Measurements from ENCODE around the gene WASL. TPM values are rescaled to one million over a fixed set of nuclear protein-coding genes. Genes with fewer than 3 reads are reported as not detected.
"Not testable (repeated sequence)": the region's sequence is repeated elsewhere in the genome, so short reads cannot be mapped to it uniquely, and the experiment has no call there.

The WASL gene
- polyA plus RNA-seq, 3 donors = 8.6 to 26.0 (median 14.4) TPM

DNA sequence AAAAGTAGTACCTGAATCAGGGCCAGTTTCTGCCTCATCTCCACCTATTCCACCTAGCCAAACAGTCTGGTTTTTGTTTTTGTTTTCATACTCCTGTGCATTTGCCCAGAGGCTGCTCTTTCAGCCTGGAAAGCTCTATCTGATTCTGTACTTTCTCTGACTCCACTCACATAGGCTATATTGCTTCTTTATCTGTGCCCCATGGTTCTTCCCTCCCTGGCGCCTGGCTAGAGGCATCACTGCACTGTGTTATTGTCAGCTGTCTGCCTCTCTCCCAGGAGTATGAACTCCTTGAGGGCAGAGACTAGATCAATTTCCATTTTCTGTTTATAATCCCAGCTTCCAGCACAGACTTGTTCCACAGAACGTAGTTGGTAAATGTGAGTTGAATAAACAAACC, 98.2 kb downstream of the WASL start:
- 77 to 84% (median 81%) methylated on average over 2 of the region's 2 CpGs for WGBS, 3 donors
- no peak overlapping the region for H3K27ac ChIP-seq (ENCODE audit: low read depth, low read length)

DNA sequence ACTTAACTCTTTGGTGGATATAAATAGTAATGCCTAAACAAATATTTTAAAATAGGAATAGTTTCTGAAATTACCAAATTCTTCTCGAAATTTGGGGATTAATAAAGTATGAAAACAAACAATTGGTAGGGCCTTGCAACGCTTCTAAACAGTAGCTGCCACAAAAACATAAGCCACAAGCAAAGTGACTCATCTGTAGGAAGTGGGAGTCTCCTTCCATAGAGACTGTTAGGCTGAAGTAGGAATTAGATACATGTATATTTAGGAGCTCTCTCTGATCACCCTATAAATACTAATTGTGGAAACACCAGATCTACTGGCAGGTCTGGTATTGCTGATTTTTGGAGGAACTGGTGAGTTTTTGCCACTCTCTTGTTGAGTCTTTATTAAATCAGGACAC, 98.8 kb downstream of the WASL start:
- 72 to 86% (median 83%) methylated on average over 2 of the region's 2 CpGs for WGBS, 3 donors
- no peak overlapping the region for H3K27ac ChIP-seq (ENCODE audit: low read depth, low read length)

DNA sequence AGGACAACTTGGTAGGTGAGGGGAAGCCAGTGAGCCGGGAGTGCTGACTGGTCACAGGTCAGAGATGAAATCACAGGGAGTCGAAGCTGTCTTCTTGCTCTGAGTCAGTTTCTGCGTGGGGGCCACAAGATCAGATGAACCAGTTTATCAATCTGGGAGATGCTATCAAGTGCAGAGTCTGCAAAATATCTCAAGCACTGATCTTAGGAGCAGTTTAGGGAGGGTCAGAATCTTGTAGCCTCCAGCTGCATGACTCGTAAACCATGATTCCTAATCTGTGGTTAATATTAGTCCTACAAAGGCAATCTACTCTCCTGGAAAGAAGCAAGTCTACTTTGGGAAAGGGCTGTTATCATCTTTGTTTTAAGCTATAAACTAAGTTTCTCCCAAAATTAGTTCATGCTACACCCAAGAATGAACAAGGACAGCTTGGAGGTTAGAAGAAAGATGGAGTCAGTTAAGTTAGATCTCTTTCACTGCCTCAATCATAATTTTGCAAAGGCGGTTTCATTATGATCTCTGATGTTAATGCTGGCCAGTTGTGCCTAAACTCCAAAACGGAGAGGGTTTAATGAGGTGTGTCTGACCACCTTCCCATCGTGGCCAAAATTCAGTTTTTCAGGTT, 101.6 kb downstream of the WASL start:
- H3K27ac ChIP-seq (ENCODE audit: low read depth, low read length) = no peak overlapping the region
- 84 to 86% (median 85%) methylated on average over 7 of the region's 7 CpGs for WGBS, 3 donors

DNA sequence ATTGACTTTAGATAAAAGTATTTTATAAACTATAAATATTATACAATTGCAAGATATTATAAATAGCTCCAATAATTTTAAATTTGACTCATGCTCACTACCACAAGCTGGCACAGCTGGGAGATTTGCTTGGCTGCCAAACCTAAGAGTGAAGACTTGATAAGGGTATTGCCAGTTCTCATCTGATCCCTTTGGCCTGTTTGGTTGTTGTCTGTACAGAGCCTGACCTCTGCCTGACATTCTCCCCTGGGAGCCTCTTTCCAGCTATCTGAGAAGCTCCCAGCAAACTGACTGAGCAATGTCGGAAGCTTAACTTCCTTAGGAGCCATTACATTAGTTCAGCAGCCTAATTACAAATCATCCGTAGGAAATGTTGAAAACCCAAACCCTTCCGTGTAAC, 103.3 kb downstream of the WASL start:
- H3K27ac ChIP-seq (ENCODE audit: low read depth, low read length) = no peak overlapping the region

DNA sequence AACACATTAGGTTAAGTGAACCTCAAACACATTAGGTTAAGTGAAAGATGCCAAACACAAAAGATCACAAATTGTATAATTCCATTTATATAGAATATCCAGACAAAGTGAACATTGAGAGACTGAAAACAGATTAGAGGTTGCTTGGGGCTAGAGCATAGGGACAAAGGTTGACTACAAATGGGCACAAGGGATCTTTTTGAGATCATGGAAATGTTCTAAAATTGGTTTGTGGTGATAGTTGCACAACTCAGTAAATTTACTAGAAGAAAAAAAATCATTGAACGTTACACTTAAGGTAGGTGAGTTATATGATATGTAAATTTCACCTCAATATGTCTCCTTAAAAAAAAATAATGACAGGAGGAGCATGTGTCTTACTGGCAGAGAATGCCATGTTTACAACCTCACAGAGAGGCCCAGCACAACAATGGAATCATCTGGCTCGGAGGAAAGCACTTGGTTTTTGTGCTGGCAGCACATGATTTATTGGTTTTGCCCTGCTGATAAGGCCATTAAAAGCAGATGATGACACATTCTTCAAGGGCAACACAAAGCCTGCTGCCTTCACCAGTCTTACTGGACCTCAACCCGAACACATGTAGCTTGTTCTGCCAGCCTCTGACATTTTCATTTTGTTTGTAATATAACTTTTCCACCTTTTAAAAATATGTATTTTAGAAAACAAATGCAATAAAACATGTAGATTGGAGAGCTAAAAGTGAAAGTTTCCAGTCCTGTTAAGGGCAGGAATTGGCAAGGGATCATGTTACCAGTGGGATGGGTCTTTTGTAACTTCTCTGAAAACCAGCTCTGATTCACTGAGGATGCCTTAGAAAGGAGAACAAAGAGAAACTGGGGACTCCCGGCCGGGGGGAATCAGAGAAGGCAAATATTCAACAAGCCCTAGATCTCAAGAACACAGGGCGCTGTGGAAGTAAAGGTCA, 105.0 kb downstream of the WASL start:
- WGBS, 3 donors = 29 to 33% (median 33%) methylated on average over 6 of the region's 6 CpGs
- H3K27ac ChIP-seq (ENCODE audit: low read depth, low read length) = no peak overlapping the region

More for the DNA sequence above, 103.3 kb downstream of the WASL start:
- 30 to 57% (median 37%) methylated on average over 3 of the region's 3 CpGs for WGBS, 3 donors

DNA sequence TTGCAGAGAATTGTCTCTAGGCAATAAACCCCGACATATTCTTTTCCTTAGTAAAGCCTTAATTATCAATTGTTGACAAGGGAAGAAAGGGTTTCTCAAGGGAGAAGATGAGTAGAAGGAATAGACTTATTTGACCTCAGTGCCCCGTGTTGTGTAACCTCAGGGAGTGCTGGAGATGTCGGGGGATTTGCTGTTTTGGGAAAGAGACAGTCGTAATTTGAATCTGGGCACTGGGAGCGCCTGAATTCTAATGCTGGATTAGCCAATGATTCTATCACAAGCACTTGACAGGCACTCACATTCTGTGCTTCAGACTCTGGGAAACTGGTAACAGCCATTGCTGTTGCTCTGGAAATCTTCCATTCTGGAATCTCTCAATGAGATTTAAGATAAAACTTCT, 106.9 kb downstream of the WASL start:
- WGBS, 3 donors = 69 to 90% (median 79%) methylated on average over 5 of the region's 5 CpGs
- H3K27ac ChIP-seq (ENCODE audit: low read depth, low read length) = no peak overlapping the region

DNA sequence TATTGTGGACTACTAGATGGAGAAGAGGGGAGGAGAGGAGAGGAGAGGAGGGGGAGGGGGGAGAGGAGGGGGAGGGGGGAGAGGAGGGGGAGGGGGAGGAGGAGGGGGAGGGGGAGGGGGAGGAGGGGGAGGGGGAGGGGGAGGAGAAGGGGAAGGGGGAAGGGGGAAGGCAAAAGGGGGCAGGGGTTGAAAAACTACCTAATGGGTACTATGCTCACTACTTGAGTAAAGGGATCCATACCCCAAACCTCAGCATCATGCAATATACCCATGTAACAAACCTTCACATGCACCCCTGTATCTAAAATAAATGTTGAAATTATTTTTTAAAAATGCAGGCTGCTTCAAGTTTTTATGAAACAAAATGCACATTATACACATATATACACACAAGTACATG, 108.2 kb downstream of the WASL start:
- no peak overlapping the region for H3K27ac ChIP-seq (ENCODE audit: low read depth, low read length)

DNA sequence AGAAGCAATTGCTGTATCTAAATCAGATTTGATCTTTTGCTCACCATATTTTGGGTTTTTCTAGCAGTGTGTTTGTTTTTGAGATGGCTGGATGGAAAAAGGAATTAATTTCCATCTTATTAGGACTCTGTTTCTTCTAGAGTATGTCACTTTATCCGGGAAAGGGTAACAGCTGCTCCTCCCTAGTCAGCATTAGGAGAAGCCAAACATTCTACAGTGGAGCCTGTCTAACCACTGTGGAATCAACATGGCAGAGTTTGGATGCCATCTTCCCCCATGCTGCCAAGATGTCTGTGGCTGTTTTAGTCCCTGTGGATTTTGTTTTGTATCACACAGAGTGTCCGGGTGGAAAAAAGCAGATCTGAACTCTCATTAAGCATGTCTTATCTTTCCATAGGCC, 109.2 kb downstream of the WASL start:
- WGBS, 3 donors = 82 to 95% (median 89%) methylated on average over 2 of the region's 2 CpGs
- no peak overlapping the region for H3K27ac ChIP-seq (ENCODE audit: low read depth, low read length)

DNA sequence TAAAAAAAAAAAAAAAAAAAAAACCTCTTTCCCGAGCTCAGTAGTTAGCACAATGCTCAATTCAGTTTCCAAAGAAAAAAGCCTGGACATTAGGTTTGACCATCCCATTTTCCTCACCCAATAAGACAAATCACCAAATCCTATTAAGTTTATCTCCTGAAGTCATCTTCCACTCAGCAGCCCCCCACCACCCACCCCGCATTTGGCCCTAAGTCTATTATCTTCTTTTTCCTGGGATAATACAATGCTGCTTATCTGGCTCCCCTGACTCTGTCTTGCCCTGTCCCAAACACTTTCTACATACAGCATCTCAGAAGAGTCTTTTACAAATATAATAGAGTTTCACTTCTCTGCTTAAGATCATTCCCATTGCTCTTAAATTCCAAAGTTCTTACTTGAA, 110.9 kb downstream of the WASL start:
- WGBS, 3 donors = 84 to 93% (median 89%) methylated on average over 2 of the region's 2 CpGs
- no peak overlapping the region for H3K27ac ChIP-seq (ENCODE audit: low read depth, low read length)

DNA sequence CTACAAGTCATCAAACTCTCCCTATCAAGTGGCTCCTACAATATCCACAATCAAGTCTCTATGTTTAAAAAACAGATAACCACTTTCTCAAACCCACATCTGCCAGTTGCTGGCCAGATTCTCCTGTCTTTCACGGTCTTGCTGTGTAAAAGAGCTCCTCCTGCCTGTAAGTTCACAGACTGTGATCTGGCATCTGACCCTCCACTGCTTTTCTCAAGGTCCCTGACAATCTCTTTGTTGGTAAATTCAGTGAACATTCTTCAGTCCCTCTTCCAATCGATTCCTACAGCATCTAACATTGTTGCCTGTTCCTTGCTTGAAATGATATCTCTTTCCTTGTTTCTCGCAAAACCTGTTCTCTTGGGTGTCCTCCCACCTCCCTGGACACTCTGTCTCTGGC, 111.6 kb downstream of the WASL start:
- 54 to 62% (median 55%) methylated on average over 3 of the region's 3 CpGs for WGBS, 3 donors
- H3K27ac ChIP-seq (ENCODE audit: low read depth, low read length) = no peak overlapping the region

DNA sequence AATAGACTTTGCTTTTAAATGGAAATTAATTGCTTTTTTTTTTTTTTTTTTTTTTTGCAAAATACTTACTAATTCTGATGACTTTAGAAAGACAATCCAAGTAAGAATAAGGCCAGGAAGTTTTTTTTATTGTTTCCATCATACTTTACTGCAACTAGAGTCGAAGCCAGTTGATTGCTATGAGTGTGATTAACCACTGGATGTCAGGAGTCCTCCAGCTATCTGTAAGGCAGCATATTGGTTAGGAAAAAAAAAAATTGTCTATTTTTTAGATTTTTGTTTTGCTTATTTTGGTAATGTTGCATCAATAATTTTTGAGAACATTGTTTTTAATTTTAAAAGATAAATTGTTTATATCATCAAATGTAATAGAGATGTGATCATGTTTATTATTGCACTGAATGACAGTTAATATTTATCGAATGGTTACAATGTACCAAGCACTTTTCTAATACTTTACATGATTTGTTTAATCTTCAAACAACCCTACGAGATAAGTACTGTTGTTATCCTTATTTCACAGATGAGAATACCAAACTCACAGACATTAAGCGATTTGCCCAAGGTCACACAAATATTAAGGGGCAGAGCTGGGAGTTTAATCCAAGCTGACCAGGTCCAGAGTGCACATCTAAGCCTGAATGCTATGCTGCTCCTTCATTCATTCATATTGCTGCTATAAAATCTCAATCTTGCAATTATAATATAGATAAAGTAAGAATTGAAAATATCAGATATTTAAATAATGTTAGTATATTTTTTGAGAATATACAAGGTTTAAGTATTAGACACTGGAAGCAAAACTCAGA, 113.0 kb downstream of the WASL start:
- H3K27ac ChIP-seq (ENCODE audit: low read depth, low read length) = no peak overlapping the region
- WGBS, 3 donors = 23 to 58% (median 52%) methylated on average over 4 of the region's 4 CpGs

DNA sequence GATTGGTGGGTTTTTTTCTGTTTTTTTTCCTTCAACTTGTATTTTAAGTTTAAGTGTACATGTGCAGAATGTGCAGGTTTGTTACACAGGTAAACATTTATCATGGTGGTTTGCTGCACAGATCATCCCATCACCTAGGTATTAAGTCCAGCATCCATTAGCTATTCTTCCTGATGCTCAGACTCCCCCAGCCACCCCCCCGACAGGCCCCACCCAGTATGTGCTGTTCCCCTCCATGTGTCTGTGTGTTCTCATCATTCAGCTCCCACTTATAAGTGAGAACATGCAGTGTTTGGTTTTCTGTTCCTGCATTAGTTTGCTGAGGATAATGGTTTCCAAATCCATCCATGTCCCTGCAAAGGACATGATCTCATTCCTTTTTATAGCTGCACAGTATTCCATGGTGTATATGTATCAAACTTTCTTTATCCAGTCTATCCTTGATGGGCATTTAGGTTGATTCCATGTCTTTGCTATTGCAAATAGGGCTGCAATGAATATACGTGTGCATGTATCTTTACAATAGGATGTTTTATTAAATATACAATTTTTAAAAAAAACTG, 114.7 kb downstream of the WASL start:
- not testable (repeated sequence) for H3K27ac ChIP-seq (ENCODE audit: low read depth, low read length)
- WGBS, 3 donors = 78 to 86% (median 79%) methylated on average over 2 of the region's 2 CpGs

DNA sequence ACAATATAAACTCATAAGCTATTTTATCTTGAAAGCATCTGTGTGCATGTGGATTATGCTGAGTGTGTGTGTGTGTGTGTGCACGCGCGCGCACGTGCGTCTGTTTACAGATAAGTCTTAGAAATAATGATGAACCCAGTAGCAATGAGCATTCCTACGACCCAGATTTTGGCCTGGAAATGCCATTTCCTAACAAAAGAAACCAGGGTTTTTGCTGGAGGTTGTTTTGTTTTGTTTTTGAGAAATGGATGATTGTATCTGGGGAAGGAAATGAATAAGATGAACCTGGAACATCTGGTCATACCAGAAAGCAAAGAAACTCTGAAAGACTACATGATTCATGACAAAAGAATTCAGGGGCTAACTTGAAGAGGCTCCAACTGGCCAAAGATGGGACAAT, 115.2 kb downstream of the WASL start:
- 73 to 80% (median 74%) methylated on average over 7 of the region's 7 CpGs for WGBS, 3 donors
- no peak overlapping the region for H3K27ac ChIP-seq (ENCODE audit: low read depth, low read length)

DNA sequence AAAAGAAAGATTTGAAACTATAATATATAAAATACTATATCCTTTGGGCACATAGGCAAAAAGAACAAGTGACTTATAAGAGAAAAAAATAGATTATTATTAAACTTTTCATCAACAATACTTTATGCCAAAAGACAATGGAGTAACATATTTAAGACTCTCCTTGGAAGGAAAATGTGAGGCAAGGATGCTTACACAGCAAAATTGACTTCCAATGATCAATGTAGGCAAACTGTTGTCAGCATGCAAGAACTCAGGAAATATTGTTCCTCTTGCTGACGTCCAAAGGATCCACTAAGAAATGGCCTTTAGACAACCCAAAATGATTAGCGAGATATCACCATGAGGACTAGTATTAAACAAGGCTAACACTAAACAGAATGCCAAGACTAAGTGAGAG, 116.0 kb downstream of the WASL start:
- WGBS, 3 donors = 83 to 92% (median 83%) methylated on average over 2 of the region's 2 CpGs
- no peak overlapping the region for H3K27ac ChIP-seq (ENCODE audit: low read depth, low read length)

Other genes with a start within 250 kb of the WASL start
- under 1 TPM in 2 of 3 donors, not detected in 1; 0.11 to 0.13 TPM for gene IQUB, start 214.4 kb downstream of the WASL start, polyA plus RNA-seq
- gene NDUFA5, start 191.2 kb downstream of the WASL start, polyA plus RNA-seq = 10 to 100 TPM; 27.5 to 93.9 (median 39.6) TPM
- gene ASB15, start 147.2 kb downstream of the WASL start, polyA plus RNA-seq = under 1 TPM in 1 of 3 donors, not detected in 2; 0.22 TPM
- gene LMOD2, start 93.1 kb downstream of the WASL start, polyA plus RNA-seq = 1 to 10 TPM in 1 of 3 donors, under 1 TPM in 1, not detected in 1; 0.03 to 1.2 TPM
- gene HYAL4, start 96.2 kb upstream of the WASL start, polyA plus RNA-seq = not detected
- gene SPAM1, start 176.2 kb upstream of the WASL start, polyA plus RNA-seq = not detected

Measured in adipose tissue (tissue), 3 donors.